Thymus (tissue), 11 donors: ENCODE measurements around the gene GEMIN5. TPM values are rescaled to one million over a fixed set of nuclear protein-coding genes. Genes with fewer than 3 reads are reported as not detected.

Experiments
- DNase-seq, 9 donors: peaks; one replicate each; pipeline ENCODE4 v3.0.0-alpha.2; 2013; ENCODE audit warnings: low spot score in 9 of 9, low read depth in 6 of 9, missing footprints in 1 of 9
- H3K27ac ChIP-seq, 2 donors: one replicate each; pipeline ENCODE4 v1.5.1; 2013; ENCODE audit warnings: control low read depth in 1 of 2, low read depth in 1 of 2, low read length in 1 of 2, mild to moderate bottlenecking in 1 of 2, moderate library complexity in 1 of 2
- H3K27me3 ChIP-seq, 2 donors: one replicate each; pipeline ENCODE4 v1.5.1; 2013; ENCODE audit warnings: low read length in 1 of 2; ENCODE audit not compliant: control insufficient read depth in 2 of 2, insufficient read depth in 1 of 2
- H3K36me3 ChIP-seq, 2 donors: one replicate each; pipeline ENCODE4 v1.5.1; 2013; ENCODE audit warnings: low read length in 1 of 2, mild to moderate bottlenecking in 1 of 2, moderate library complexity in 1 of 2; ENCODE audit not compliant: control insufficient read depth in 2 of 2, insufficient read depth in 2 of 2
- H3K4me1 ChIP-seq, 2 donors: one replicate each; pipeline ENCODE4 v1.5.1; 2013; ENCODE audit warnings: low read length in 2 of 2; ENCODE audit not compliant: control insufficient read depth in 2 of 2, insufficient read depth in 2 of 2
- H3K4me3 ChIP-seq, 2 donors: one replicate each; pipeline ENCODE4 v1.5.1; 2013; ENCODE audit warnings: low read length in 2 of 2, control low read depth in 1 of 2, mild to moderate bottlenecking in 1 of 2
- H3K9me3 ChIP-seq, 2 donors: one replicate each; pipeline ENCODE4 v1.5.1; 2013; ENCODE audit warnings: low read length in 1 of 2, mild to moderate bottlenecking in 1 of 2; ENCODE audit not compliant: control insufficient read depth in 2 of 2, insufficient read depth in 1 of 2
- WGBS: extraction: QIAGEN DNeasy Blood & Tissue Kit; methylation state at CpG from one replicate; pipeline ENCODE4 v1.1.7; 2013; 5-methylcytosine and 5-hydroxymethylcytosine counted together
- polyA plus RNA-seq: library from polyadenylated mRNA; stranded (reverse); fragments of 200-250 nt; gene quantifications from one replicate; pipeline ENCODE4 v1.2.3, GENCODE V29; 2013
- total RNA-seq: library from RNA; stranded (reverse); fragments of 120-200 nt; gene quantifications from one replicate; pipeline ENCODE4 v1.2.4, GENCODE V29; 2013
- donor health status: healthy.

Gene GEMIN5
- total and polyA plus RNA-seq, 2 donors: 5.3 to 12.8 TPM

GRCh38 chr5:154860123-154860522 is 77.9 kb downstream of the GEMIN5 start:
- 54% methylated on average over 5 of the region's 5 CpGs for WGBS
- H3K4me1 ChIP-seq: peaks cover 9 to 22% of the 10 kb centered on the region in 2 donors
- H3K9me3 ChIP-seq: no peaks in the 10 kb centered on the region
- H3K4me3 ChIP-seq: peak overlapping the region; percentile 58 to 88
- peak overlapping the region; percentile 91 to 97 for H3K27ac ChIP-seq
- H3K36me3 ChIP-seq: peaks cover 16 to 27% of the 10 kb centered on the region in 2 donors
- H3K27me3 ChIP-seq: no peaks in the 10 kb centered on the region
- DNase-seq: peak in 2 of 9 donors; percentile 2 to 26

DNA sequence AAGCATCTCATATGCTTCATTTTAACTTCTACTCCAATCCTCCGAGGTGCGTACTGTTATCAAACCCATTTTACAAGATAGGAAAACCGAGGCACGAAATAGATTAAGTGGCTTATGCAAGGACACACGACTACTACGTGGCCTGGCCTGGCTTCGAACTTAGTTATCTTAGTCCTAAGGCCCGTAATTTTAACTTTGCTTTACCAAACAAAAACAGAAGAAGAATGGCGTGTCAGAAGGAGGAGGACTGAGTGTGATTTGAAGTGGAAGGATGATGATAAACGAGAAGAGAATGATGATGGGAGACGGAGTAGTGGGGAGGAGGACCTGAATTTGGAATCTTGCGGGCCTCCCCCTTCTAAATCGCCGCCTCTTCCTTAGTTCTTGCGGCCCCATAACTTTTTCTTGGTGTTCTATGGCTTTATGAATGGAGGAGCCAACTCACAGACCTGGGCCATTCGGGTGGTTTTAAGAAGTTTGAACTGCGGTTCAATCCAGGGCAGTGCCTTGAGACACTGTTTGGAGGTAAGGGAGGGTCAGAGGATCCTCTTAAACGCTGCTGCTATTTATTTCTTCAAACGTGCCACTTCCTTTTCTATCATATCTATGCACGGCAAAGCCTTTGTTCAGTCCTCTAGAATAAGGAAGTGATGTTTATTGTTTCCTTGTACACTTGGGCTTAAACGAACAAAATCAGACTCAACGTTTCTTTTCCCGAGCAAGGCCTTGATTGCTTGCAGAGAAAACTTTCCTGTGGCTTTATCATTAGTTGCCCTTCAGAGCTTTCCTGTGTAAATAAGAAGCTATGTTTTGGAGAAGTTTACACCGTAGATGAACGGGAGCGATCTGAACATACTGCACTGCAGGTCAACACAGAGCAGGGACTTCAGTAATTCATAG is 78.8 kb downstream of the GEMIN5 start:
- WGBS: under 1% methylated on average over 26 of the region's 26 CpGs
- Histone ChIP-seq H3K4me1 (peaks cover 9 to 22% of the 10 kb centered on the region in 2 donors), H3K9me3 (no peaks in the 10 kb centered on the region)

GRCh38 chr5:154858297-154858971 is 79.6 kb downstream of the GEMIN5 start, which contains the start of gene CNOT8:
TSS of gene CNOT8 (plus strand) at chr5:154858627. CDS start at chr5:154863279, 4,652 bp downstream.
- H3K4me1 ChIP-seq: peaks cover 9 to 22% of the 10 kb centered on the region in 2 donors
- H3K9me3 ChIP-seq: no peaks in the 10 kb centered on the region
- peak within 1 kb of the TSS; percentile 97 to 100 for H3K27ac ChIP-seq
- peak in 8 of 9 donors; percentile 90 to 98 (median 96) for DNase-seq
- H3K36me3 ChIP-seq: peaks cover 5 to 12% of the 10 kb centered on the region in 2 donors
- WGBS: under 1% methylated on average over 65 of the region's 65 CpGs
- no peaks in the 10 kb centered on the region for H3K27me3 ChIP-seq
- H3K4me3 ChIP-seq: peak within 1 kb of the TSS; percentile 58 to 88

More for the DNA sequence above, 78.8 kb downstream of the GEMIN5 start:
- H3K36me3 ChIP-seq: peaks cover 12 to 18% of the 10 kb centered on the region in 2 donors
- H3K4me3 ChIP-seq: peak overlapping the region; percentile 58 to 88
- peak in 8 of 9 donors; percentile 22 to 70 (median 38) for DNase-seq
- peak overlapping the region; percentile 91 to 97 for H3K27ac ChIP-seq
- no peaks in the 10 kb centered on the region for H3K27me3 ChIP-seq

DNA sequence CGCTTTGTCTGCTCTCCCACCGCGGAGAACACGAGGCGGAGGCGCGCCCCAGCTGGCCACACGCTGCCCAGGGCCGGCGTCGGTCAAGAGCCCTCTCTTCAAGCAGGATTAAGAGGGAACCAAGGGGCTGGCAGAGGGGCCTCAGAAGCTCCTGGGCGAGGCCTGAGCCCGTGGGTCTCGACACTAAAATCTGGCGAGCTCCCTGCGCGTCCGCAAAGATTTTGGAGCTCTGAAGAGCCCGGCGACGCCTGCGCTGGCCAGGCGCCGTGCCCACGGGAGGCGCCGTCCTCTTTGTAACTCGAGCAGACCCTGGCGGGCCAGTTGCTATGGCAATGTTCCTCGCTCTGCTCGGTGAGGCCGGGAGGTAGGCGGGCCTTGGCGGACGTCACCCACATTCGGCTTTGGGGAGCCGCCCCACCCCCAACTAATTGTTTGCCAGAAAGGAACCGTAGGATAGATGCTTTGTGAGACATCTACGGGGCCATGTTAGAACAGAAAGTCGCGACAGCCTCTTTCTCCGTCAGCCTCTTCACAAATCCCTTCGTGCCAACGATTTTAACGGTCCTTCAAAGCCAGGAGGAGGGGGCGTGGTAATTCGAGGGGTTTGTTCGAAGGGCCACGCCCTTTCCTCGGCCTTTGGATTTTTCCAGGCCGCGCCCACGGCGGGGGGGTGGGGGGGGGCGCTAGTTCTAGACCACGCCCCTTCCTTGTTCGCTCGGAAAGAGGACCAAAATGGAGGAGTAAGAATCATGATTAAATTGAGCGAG is 80.3 kb downstream of the GEMIN5 start:
- WGBS: under 1% methylated on average over 59 of the region's 59 CpGs
- no peaks in the 10 kb centered on the region for H3K27me3 ChIP-seq
- no peaks in the 10 kb centered on the region for H3K9me3 ChIP-seq
- peak overlapping the region; percentile 97 to 100 for H3K27ac ChIP-seq
- peaks cover 0 to 7% of the 10 kb centered on the region in 2 donors for H3K36me3 ChIP-seq
- H3K4me3 ChIP-seq: peak overlapping the region; percentile 58 to 88
- peak in 8 of 9 donors; percentile 80 to 95 (median 85) for DNase-seq
- peaks cover 9 to 22% of the 10 kb centered on the region in 2 donors for H3K4me1 ChIP-seq

- no peak for DNase-seq
- no peaks in the 10 kb centered on the region for H3K36me3 ChIP-seq
- no peaks in the 10 kb centered on the region for H3K9me3 ChIP-seq
- H3K27me3 ChIP-seq: no peaks in the 10 kb centered on the region
- H3K4me3 ChIP-seq: no peak overlapping the region
- H3K27ac ChIP-seq: no peak overlapping the region
- H3K4me1 ChIP-seq: peaks cover 0 to 3% of the 10 kb centered on the region in 2 donors
- over 99% methylated on average over 3 of the region's 3 CpGs for WGBS
Observed at GRCh38 chr5:154851351-154851750, 86.7 kb downstream of the GEMIN5 start.

DNA sequence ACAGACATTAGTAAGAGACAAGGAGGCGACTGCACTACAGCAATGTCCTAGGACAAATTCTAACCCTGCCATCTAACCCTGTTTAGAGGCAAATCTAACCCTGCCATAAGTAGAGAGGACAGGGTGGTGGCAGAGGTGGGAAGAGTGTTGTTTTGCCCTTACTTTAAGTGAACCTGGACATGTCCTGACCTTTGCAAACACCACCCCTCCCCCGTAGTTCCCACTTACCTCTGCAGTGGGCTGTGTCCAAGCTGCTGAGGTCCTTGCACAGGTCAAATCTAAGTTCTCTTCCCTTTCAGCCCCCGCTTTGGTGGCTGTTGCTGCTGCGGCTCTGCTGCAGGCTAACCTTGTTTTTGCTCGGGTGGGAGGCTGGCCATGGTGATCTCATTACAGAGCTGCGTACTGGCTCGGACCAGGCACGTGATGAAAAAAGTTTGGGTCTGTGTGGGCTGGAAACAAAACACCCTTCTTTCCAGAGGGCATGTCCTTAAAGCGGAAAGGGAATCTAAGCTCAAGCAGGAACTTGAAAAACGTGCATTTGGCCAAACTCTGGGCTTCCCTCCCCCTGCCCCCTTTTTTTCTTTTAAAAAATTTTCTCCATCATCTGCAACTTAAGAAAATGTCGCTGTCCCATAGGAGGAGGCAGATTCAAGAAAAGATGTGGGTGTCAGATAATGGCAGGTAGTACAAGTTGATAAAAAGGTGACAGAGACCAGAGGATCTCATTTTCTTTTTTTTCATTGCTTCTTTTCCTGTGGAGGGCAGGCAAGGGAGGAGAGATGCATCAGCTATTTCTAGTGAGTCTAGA is 87.6 kb downstream of the GEMIN5 start, which contains the start of gene FAXDC2:
Gene FAXDC2 (minus strand): TSS at position 349 of the 808 bp plus-strand sequence. CDS start 12,425 bp downstream, outside the sequence.
- peaks cover 0 to 3% of the 10 kb centered on the region in 2 donors for H3K4me1 ChIP-seq
- 31% methylated on average over 11 of the region's 11 CpGs for WGBS
- DNase-seq: no peak

GRCh38 chr5:154849791-154850201 is 88.2 kb downstream of the GEMIN5 start:
- no peaks in the 10 kb centered on the region for H3K36me3 ChIP-seq
- H3K4me3 ChIP-seq: no peak overlapping the region
- peak overlapping the region in 1 of 2 donors; percentile 45 for H3K27ac ChIP-seq
- H3K27me3 ChIP-seq: no peaks in the 10 kb centered on the region
- no peaks in the 10 kb centered on the region for H3K9me3 ChIP-seq
- H3K4me1 ChIP-seq: peaks cover 0 to 3% of the 10 kb centered on the region in 2 donors
- DNase-seq: no peak
- 82% methylated on average over 2 of the region's 2 CpGs for whole genome bisulfite sequencing

More for the DNA sequence above, 87.6 kb downstream of the GEMIN5 start, which contains the start of gene FAXDC2:
- H3K27ac ChIP-seq: peak within 1 kb of the TSS in 1 of 2 donors; percentile 45
- no peaks in the 10 kb centered on the region for H3K27me3 ChIP-seq
- no peaks in the 10 kb centered on the region for H3K36me3 ChIP-seq
- H3K9me3 ChIP-seq: no peaks in the 10 kb centered on the region
- H3K4me3 ChIP-seq: peak within 1 kb of the TSS in 1 of 2 donors; percentile 21
